ENCODE results near the gene THSD1. TPM values are rescaled to one million over a fixed set of nuclear protein-coding genes. Genes with fewer than 3 reads are reported as not detected.

Gene THSD1
- total RNA-seq, 4 donors from 2014 or later: 6.1 to 12.8 (median 7.9) TPM

- Histone ChIP-seq H3K27me3 (no peaks in the 10 kb centered on the region), H3K9me3 (no peaks in the 10 kb centered on the region), H3K4me3 (replicated peaks in 1 of 3) (no peak overlapping the region), H3K4me1 (no peaks in the 10 kb centered on the region), H3K36me3 (no peaks in the 10 kb centered on the region), H3K27ac (no peak overlapping the region)
- TF ChIP-seq POLR2A (IDR thresholded peaks at IDR 0.05): no peak
- no peak for TF ChIP-seq CTCF (IDR thresholded peaks at IDR 0.05)
- intact Hi-C loops (cut with DNase I): no loop called here
- no peak for DNase-seq
These were observed 18.3 kb downstream of the THSD1 start for GRCh38 chr13:52387721-52388120.

GRCh38 chr13:52385870-52386269 lies 20.1 kb downstream of the THSD1 start:
- Histone ChIP-seq H3K36me3 (no peaks in the 10 kb centered on the region), H3K9me3 (no peaks in the 10 kb centered on the region), H3K4me1 (no peaks in the 10 kb centered on the region), H3K27ac (no peak overlapping the region), H3K27me3 (no peaks in the 10 kb centered on the region), H3K4me3 (replicated peaks in 1 of 3) (no peak overlapping the region)
- WGBS, 2 donors: 79 to 91% methylated on average over 4 of the region's 4 CpGs
- no peak for DNase-seq
- no peak for TF ChIP-seq CTCF (IDR thresholded peaks at IDR 0.05)
- TF ChIP-seq POLR2A (IDR thresholded peaks at IDR 0.05): no peak
- intact Hi-C loops (cut with DNase I): no loop called here

GRCh38 chr13:52383366-52383765 lies 22.6 kb downstream of the THSD1 start:
- Histone ChIP-seq H3K27me3 (no peaks in the 10 kb centered on the region), H3K4me3 (replicated peaks in 1 of 3) (no peak overlapping the region), H3K9me3 (no peaks in the 10 kb centered on the region), H3K36me3 (no peaks in the 10 kb centered on the region), H3K27ac (no peak overlapping the region), H3K4me1 (no peaks in the 10 kb centered on the region)
- no peak for TF ChIP-seq POLR2A (IDR thresholded peaks at IDR 0.05)
- no peak for TF ChIP-seq CTCF (IDR thresholded peaks at IDR 0.05)
- intact Hi-C loops (cut with DNase I): no loop called here
- DNase-seq: no peak
- 68 to 75% methylated on average over 1 of the region's 1 CpG for WGBS, 2 donors

GRCh38 chr13:52378312-52378711 lies 27.7 kb downstream of the THSD1 start:
- H3K4me1 ChIP-seq: no peaks in the 10 kb centered on the region
- H3K36me3 ChIP-seq: no peaks in the 10 kb centered on the region
- no peak overlapping the region for H3K4me3 ChIP-seq (replicated peaks in 1 of 3)
- intact Hi-C loops (cut with DNase I): no loop called here
- no peak for DNase-seq
- no peak overlapping the region for H3K27ac ChIP-seq
- 97% methylated on average over 22 of the region's 22 CpGs for WGBS, 2 donors
- H3K27me3 ChIP-seq: no peaks in the 10 kb centered on the region
- no peaks in the 10 kb centered on the region for H3K9me3 ChIP-seq
- TF ChIP-seq CTCF (IDR thresholded peaks at IDR 0.05) (no peak), POLR2A (IDR thresholded peaks at IDR 0.05) (no peak)

GRCh38 chr13:52377898-52378297 lies 28.1 kb downstream of the THSD1 start:
- intact Hi-C loops (cut with DNase I): no loop called here
- TF ChIP-seq POLR2A (IDR thresholded peaks at IDR 0.05) (no peak), CTCF (IDR thresholded peaks at IDR 0.05) (no peak)
- H3K9me3 ChIP-seq: no peaks in the 10 kb centered on the region
- no peak for DNase-seq
- H3K27me3 ChIP-seq: no peaks in the 10 kb centered on the region
- H3K4me1 ChIP-seq: no peaks in the 10 kb centered on the region
- H3K36me3 ChIP-seq: no peaks in the 10 kb centered on the region
- no peak overlapping the region for H3K27ac ChIP-seq
- no peak overlapping the region for H3K4me3 ChIP-seq (replicated peaks in 1 of 3)
- 92% methylated on average over 18 to 21 of the region's 21 CpGs for WGBS, 2 donors
